NCI-H748 treated with DMSO at 0.1 percent for 48 hours (cell line): ENCODE data around the gene ATXN1.

Experiments used
- DNase-seq: peaks from one replicate; lab custom pipeline; 2025; lab: John Stamatoyannopoulos, UW

Gene ATXN1

DNA sequence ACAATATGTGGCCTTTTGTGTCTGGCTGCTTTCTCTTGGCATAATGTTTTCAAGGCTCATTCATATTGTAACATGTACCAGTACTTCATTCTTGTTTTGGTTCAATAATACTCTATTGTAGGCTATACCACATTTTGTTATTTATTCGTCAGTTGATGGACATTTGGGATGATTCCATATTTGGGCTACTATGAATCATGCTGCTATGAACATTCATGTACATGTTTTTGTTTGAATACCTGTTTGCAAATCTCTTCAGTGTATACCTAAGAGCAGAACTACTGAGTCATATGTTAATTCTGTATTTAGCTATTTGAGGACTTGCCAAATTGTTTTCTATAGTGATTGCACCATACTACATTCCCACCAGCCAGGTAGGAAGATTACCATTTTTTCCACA is 263.0 kb downstream of the ATXN1 start:
- DNase-seq: no peak

DNA sequence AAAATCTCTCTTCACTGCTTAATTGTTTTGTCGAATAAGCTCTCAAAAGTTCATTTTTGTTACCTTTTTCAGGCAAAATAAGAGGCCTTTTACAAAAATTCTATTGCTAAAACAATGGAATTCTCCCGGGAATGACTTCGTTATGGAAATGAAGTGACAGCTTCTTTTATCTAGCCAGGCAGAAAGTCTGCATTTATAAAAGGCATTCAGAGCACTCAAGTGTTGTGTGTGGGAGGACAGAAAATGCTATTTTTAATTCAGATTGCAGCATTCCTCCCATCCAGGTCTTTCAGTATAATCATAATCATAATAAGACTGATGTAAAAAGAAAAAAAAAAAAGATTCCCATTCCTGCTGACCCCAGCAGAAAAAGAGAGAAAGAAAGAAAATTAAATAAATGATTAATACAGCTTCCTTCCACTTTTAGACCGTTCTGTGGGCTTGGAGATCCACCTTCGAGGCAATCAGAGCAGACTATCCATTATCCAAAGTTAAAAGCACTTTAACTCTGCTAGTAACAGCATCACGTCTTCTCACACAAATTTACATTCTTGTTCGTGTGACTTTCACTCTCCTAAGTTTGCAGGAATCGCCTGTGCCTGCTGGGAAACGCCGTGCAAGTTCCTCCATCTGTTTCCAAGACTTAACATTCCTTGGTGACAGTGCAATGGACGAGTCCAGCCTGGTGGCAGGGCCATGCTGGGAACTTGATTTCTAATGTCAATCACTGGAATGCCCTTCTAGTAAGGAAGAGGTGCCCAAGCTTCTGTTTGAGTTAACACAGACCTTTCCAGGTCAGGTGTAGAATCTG is 264.1 kb downstream of the ATXN1 start:
- no peak for DNase-seq

DNA sequence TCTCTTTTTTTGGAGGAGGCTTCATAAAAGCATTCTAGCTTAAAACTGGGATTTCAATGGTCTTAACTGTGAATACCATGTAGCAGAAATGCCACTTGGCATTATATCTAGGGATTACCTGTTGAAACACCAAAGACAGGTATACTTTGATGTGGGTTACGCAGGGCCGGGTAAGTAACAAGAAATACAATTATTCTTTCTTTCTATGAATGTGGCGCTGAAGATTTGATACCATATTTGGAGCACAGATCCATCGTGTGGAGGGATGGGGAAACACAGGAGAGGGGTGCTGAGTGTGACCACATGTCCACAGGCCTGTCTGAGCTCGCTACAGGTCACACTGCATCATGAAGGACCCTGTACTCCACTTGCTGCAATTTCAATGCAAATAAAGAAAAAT is 265.1 kb downstream of the ATXN1 start:
- no peak for DNase-seq

DNA sequence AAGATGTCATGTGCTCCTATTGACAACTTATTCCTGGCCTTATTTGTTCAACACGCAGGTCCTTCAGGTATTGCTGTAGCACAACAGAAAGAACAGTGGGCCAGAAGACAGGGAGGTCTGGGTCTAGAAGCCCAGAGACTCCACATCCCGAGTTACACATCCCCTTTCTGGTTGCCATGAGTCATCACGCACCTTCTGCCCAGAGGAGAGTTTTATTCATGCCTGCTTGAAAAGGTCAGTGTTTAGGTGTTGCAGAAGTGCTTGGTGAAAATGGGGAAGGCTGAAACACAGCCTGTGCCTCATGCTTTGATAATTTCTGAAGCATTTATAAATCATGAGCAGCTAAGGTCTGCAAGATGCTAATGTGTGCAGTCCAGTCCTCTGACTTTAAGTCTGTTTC is 266.5 kb downstream of the ATXN1 start:
- no peak for DNase-seq

DNA sequence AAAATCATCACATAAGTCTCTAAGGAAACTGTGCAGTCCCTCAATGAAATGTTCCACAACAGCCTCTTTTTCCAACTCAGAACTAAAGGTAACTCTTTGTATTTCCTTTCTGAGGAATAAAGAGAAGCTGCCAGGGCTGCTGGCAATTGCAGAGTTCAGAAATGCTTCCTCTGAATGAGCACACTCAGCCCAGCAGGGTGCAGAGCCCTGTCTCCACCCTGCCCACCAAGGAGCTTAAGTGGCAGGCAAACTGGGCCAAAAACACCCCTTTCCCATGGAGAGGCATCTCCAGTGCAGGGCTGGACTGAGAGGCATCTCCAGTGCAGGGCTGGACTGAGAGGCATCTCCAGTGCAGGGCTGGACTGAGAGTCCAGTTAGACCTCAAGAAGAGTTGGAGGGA is 267.5 kb downstream of the ATXN1 start:
- no peak for DNase-seq

DNA sequence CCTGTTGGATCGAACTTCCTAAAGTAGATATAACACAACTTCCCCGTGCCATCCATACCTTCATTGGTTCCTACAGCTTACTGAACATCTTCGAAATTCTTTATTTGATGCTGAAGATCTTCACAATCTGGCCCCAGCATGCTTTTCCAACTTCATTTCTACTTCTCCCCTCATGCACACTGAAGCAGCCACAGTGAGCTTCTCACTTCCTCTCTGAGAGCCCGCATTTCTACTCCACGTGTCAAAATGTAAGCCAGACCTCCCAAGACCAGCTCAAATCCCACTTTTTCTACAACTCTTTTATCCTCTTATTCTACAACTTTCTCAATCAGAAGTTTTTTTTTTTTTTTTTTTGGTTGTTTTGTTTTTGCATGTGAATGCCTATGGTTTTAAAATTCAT is 268.1 kb downstream of the ATXN1 start:
- no peak for DNase-seq

DNA sequence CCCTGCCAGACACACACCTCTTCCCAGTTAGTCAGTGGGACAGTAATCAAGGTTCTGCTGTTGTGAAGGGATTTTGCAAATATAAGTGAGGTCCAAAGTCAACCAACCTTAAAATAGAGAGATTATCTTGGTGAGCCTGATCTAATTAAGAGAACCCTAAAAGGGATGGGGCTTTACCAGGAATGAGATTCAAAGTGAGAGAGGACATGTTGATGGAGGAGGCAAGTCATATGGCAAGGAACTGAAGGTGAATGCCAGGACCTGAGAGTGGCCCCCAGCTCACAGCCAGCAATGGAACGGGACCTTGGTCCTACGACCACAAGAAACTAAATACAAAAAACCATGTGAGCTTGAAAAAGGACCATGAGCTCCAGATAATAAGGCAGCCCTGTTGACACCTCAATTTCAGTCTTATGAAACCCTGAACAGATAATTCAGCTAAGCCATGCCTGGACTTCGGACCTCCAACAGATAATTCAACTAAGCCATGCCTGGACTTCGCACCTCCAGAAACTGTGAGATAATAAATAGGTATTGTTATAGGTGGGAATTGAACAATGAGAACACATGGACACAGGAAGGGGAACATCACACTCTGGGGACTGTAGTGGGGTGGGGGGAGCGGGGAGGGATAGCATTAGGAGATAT is 269.5 kb downstream of the ATXN1 start:
- no peak for DNase-seq

DNA sequence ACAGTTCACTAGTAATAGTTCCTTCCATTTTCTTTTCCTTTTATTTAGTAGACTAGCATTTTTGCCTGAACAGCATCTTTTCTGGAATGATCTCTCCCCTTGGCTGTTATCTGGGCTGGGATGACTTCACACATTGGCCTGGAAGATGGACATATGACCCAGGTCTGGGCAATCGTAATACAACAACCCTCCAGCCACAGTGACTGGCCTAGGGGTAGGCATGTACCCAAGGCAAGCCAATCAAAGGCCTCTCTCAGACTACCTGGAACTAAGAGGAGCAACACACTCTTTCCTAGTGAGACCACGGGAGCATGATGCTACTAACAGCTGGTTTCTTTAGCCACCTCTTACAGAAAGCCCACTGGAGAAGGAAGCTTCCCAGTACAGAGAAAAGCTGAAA is 270.6 kb downstream of the ATXN1 start:
- DNase-seq: no peak

DNA sequence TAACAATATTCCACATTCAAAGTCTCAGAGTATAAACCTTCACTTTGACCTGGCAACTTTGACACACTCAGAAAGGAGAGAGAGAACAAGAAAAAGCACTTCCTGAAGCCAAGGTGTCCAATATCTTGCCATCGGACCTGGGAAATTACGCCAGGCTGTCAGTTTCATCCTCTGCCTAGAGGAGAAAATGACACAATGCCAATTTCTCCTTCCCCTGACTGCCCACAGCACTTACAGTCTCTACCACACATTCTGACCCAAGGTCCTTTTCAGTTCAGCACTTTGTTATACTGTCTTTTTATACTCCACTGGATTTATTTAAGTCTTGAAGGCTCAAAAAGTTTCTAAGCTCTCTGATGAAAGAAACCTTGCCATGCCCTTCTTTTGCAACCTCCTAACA is 272.4 kb downstream of the ATXN1 start:
- no peak for DNase-seq

DNA sequence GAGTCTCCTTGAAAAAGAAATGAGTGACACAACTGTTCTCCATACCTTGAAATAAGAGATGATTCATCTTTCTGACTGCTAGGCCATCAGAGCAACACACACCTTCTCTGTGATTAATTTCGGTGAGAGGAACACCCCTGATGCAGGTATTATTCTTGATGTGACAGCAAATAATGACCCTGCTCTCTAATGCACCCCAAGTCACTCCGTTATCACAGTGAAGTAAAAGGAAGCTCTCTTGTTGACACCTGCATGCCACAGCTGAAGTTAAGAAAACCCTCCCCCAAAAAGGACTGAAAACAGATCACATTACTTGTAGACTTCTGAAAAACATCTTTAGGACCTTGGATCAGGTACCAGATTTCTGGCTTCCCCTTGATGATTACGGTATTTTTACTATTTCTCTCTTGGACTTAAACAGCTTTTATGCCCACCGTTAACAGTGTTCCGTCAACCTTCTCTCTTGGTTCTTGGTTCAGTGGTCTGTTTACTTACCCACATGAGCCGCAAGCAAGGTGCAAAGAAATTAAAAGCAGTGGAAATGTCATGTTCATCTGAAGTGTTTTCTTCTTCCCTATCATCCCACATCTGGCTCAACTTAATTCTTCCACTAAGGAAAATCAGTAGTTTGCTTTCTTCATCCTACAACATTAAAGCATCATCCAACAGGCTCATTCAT is 273.1 kb downstream of the ATXN1 start:
- DNase-seq: no peak

DNA sequence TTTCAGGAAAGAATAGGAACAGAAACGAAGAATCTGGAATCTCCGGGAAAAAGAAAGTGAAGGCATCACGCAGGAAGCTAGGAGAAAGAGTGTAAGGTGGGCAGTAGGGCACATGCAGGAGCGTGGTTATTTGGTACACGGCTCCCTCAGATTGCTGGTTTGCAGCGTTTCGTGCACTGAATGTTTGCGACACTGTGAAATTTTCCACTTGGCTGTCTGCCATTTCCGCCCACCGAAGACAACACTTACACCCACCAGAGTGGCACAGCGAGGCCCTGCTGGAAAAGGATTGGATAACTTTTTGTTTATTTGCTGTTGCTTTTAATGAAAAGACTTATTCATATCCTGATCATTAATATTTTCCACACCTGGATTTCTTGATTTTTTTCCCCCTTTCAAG is 274.6 kb downstream of the ATXN1 start:
- no peak for DNase-seq

DNA sequence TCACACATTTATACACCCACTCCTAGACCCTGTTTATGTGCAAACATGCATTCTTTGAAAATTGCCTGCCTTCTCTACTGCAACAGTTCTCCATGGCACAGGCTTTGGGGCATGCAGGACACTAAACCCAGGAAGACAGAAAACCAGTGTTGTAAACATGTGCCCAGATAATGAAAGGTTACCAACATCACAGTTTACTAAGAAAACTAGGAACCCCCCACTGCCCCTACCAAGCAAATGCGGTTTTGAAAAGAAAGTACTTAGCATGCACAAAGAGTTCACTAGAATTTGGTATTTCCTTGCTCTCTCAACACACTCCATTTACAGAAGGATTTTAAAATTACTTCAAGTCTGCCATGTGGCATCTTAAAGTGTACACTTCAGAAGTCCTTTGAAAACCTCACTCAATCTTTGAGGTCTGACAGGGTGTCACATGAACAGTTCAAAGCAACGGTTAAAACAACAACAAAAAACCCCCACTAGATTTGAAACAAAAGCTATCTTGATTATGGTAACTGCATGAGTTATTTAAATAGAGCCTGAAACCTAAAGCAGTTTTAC is 277.9 kb downstream of the ATXN1 start:
- DNase-seq: no peak

DNA sequence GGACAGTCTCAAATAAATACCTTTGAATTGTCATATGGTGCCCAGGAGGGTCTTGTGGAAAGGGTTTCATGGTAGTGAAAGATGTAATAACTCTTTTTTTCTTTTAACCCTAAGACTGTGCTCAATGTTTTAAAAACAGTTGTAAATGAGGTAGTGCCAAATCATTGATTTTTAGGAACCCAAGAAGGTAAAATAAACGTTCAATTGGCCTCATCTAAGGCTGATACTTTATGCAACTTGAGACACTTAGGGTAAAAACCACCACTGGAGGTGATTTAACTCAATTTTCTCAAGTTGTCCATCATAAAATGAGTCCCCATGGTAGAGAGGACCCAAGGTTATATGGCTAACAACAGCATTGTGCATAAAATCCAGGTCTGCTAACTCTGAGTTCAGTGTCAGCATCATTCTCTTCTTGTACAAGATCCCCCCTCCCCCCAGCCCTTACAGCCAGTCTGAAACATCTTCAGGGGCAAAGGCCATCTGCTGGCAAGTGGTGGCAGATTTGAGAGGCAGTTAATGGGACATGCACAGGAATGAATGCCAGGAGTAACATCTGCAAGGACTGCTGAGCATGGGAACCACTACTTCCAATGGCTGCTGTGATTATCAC is 278.5 kb downstream of the ATXN1 start:
- DNase-seq: no peak

DNA sequence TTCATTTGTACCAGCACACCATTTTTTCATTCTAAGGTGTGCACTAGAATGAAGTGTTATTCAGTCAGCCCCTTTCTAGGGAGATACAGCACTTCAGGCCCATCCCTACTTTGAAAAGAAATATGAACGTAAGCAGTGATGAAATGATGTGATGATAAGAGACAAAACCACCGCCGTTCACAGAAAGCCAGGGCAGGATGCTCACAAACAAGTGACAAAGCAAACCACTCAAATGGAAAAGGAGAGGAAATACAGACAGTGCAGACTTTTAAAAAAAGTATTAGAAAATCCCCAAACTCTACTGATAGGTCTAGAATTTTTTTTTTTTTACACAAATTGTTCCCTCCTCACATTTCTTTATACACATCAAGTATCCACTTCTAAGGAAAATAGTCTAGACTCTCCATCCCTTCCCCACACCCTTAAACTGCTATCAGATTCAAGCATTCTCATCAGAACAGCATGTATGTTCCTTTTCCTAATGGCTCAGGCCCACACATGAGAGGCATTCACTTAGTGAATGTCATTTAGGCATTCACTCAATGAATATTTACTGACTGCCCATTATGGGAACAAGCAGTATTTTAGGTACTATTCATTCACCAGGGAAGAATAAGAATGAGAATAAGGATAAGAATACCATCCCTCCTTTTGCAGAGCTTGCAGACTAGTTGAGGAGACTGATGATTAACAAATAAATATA is 279.4 kb downstream of the ATXN1 start:
- no peak for DNase-seq

DNA sequence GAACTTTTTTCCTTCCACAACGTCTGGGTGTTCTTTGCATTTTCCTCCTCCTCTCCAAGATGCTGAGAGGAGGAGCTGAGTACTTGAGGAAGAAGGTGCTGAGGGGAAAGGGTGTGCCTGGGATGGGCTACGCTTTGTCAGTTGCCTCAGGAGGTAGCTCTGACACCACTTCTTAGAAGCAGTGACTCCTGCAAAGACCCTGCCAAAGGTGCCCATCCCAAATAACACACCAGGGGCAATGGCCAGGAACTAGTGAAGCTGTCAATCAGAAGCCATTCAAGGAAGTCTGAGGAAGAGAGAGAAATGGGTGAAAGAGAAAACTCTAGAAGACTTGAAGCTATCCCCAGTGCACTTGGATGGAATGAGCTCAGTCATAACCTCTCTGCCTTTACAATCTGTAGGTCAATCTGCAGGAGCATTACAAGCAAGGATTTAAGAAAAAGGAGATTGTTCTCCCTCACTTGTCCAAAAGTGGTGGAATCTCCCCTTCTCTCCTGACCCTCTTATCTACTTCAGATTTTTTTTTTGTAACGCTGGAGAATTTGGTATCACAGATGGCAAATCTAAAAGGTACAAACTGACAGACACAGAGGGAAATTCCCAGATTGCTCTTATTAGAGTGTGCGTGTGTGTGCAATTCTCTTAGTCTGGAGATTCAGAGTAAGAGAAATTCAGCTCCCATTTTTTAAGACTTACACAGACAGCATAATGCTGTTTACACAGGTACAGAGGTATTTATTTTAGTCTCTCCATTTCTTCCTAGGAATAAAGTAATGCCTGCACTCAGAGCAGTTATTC is 280.3 kb downstream of the ATXN1 start:
- no peak for DNase-seq

DNA sequence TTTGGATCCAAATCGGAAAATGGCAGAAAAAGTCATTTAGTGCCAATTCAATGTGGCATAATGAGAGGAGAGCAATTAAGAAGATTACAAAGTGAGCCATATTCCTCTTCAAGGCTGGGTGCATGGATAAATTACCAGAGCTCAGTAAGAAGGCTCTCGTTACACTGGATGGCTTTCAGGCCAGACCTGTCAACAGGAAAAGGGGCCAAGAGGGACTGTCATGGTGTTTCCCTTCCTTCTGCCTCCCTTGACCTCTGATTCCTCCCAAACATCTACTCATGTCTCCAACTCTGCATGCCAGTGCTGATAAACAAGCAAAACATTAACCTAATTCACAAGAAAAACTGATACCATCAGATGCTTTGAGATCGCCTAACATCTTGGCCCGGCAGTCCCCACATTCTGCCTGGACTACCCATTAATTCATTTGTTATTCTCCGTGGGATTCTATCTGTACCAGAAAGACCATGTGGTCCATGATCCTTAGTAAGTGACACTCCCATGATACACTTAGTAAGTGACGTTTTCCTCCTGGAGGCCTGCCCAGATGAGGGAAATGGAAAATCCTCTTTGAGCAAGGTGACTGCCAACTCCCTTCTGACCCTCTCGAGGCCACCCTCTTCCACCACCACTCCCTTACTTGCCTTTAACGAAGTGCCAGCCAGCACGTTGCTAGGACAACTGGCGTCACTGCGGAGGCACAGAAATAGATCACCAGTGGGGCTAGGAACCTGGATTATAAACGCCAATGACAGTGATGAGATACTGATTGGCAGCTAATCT is 283.7 kb downstream of the ATXN1 start:
- no peak for DNase-seq

DNA sequence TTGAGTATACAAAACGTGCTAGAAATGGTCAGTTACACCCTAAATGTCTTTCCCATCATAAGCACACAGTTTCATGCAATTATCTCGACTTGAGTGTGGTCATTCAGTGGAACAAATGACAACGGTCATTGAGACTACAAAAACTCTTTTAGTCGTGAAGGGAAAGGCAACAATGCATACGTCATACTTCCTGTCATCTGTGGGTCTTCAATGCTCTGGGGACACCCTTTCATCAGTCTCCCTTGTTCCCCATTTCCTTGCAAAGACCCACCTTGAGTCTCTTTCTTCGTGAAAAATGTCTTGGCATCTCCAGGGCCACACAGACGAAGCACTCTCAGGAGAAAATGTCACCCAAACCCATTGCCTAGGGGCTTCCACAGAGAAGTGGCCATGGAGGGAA is 284.4 kb downstream of the ATXN1 start:
- no peak for DNase-seq

DNA sequence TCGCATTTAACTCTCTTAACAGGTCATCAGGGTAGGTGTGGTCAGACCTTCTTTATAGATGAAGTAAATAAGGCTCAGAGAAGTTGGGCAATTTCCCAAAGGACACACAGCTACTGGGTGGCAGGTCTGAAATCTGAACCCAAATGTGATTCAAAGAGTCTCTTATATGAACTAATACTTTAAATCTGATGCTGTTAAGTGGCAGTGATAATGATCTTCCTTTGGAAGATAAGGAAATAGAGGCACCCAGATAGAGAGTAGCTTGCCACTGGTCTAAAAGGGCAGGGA is 285.8 kb downstream of the ATXN1 start:
- no peak for DNase-seq

DNA sequence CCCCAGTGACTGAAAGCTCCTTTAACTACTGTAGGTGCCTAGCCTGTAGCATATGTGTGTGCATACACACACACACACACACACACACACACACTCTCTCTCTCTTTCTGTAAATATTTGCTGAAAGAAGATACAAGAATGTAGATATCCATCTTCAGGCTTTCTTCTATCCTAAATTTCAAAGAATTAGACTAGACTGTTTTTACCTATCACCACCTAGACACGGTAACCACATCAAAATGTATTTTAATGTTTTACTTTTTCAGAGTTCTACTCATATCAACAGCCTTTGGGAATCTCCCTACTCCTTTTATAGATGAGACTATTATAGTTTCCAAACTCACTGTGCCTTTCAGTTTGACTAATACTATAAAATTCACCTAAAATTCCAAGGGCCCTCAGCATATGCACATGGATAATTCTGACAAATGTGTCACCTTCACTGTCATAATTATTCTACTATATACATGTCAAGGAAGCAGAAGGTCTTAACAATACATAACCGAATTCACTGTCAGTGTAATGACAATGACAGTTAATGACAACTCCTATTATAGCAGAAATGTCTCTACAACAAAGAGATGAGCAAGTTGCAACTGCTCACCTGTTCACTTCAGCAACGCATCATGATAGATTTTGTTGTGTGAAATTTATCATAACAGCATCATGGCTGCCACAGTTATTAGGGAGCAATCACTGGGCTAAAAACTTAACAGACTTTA is 286.3 kb downstream of the ATXN1 start:
- no peak for DNase-seq
